HG02840 (cell line): ENCODE results near the gene TIMM50.

Experiments used
- ATAC-seq: cut with Tn5 transposase; IDR thresholded peaks from one replicate; pipeline ENCODE4 v1.9.1; 2021; ENCODE audit warnings: mild to moderate bottlenecking, moderate library complexity, moderate number of reproducible peaks; ENCODE audit not compliant: unreplicated experiment, low FRiP score

TIMM50 gene

GRCh38 chr19:39524495-39524894 is 43.9 kb downstream of the TIMM50 start:
- ATAC-seq: no peak

- no peak for ATAC-seq
Measured at GRCh38 chr19:39525205-39525604, 44.6 kb downstream of the TIMM50 start.

- ATAC-seq: no peak
Measured at GRCh38 chr19:39531834-39532232, 51.2 kb downstream of the TIMM50 start.

- ATAC-seq: peak; percentile 91
Measured at GRCh38 chr19:39532233-39533002, 51.8 kb downstream of the TIMM50 start, which contains the start of gene EID2B. Gene EID2B, minus strand, starts transcription at chr19:39532852. Its CDS starts 50 bp downstream, at chr19:39532802.

- ATAC-seq: no peak
Measured at GRCh38 chr19:39533003-39533512, 52.4 kb downstream of the TIMM50 start.

- ATAC-seq: no peak
Measured at GRCh38 chr19:39533791-39534190, 53.2 kb downstream of the TIMM50 start.

- ATAC-seq: no peak
Measured at GRCh38 chr19:39539165-39539517, 58.5 kb downstream of the TIMM50 start.

GRCh38 chr19:39539518-39540332 is 59.1 kb downstream of the TIMM50 start, which contains the start of gene EID2:
Gene EID2, minus strand, starts transcription at chr19:39540161. Its CDS starts 82 bp downstream, at chr19:39540079.
- peak; percentile 91 for ATAC-seq

- no peak for ATAC-seq
Measured at GRCh38 chr19:39540333-39540673, 59.7 kb downstream of the TIMM50 start.
